Activated B cell treated with CpG ODN at 0.5 μM for 24 hours (primary cell): ENCODE results near the gene ZIM2. TPM values are rescaled to one million over a fixed set of nuclear protein-coding genes. Genes with fewer than 3 reads are reported as not detected.

Experiments
- ATAC-seq: fragments of 200-7000 bp; cut with Tn5 transposase; one replicate; pipeline ENCODE4 v1.10.0; 2021; ENCODE audit warnings: low read depth, mild to moderate bottlenecking, moderate library complexity
- CTCF ChIA-PET: fragments of 350-600 bp; sonication (Branson Sonifier 250); formaldehyde crosslinking; loops from one replicate; lab custom pipeline; 2021; ENCODE audit warnings: antibody characterized with exemption; lab: Charles Lee
- POLR2A ChIA-PET: fragments of 350-600 bp; sonication (Branson Sonifier 250); formaldehyde crosslinking; loops from one replicate; lab custom pipeline; 2021; ENCODE audit warnings: antibody characterized with exemption; lab: Charles Lee
- DNase-seq: peaks from one replicate; pipeline ENCODE4 v3.0.0; 2022
- H3K27ac Mint-ChIP-seq: one replicate; pipeline ENCODE4 v1.8.0; 2020; ENCODE audit warnings: mixed read lengths
- H3K27me3 Mint-ChIP-seq: one replicate; pipeline ENCODE4 v1.8.0; 2021; ENCODE audit warnings: mixed read lengths
- H3K36me3 Mint-ChIP-seq: one replicate; pipeline ENCODE4 v1.8.0; 2021; ENCODE audit warnings: low read depth, mixed read lengths
- H3K4me1 Mint-ChIP-seq: one replicate; pipeline ENCODE4 v1.8.0; 2021; ENCODE audit warnings: mixed read lengths
- H3K4me3 Mint-ChIP-seq: one replicate; pipeline ENCODE4 v1.8.0; 2020; ENCODE audit warnings: mild to moderate bottlenecking, mixed read lengths
- H3K9me3 Mint-ChIP-seq: one replicate; pipeline ENCODE4 v1.8.0; 2020; ENCODE audit warnings: mixed read lengths
- intact Hi-C: fragments of 100-400 bp; cut with micrococcal nuclease; formaldehyde crosslinking; loops from one replicate; pipeline ENCODE4 v1.15.1; 2024
- total RNA-seq: library from RNA; stranded (reverse); gene quantifications from 2 replicates; pipeline ENCODE4 v1.2.3, GENCODE V29; 2022
- TF ChIP-seq, protein P1 (sequence below): fragments of 200-600 bp; IDR thresholded peaks from one replicate; pipeline ENCODE4 v1.8.0; 2022; ENCODE audit warnings: antibody characterized with exemption, mild to moderate bottlenecking

ZIM2 gene
- total RNA-seq, 1 donor from 2014 or later, result not detected

DNA sequence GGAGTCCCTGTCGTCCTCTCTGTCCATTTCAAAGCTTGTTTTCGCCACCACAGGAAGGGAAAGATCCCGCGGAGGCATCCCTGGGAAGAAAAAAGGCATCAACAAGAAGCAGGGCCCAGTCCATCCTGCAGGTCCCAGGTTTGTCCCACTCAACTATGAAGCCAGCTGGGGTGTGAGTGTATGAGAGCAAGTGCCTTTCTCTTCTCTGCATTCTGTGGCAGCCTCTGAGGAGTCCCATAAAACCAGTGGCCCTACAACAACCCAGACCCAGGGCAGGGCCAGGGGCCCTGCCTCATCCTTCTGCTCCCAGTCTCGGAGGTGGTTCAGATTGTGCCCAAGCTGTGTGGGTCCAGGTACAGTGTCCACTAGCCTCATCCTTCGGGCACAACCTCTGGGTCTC lies 18.9 kb downstream of the ZIM2 start:
- ChIA-PET CTCF (no interaction called here), POLR2A (no interaction called here)
- peaks cover 16% of the 10 kb centered on the region for H3K9me3 Mint-ChIP-seq
- no peaks in the 10 kb centered on the region for H3K4me1 Mint-ChIP-seq
- no peak overlapping the region for H3K4me3 Mint-ChIP-seq
- no peak for ATAC-seq
- no peaks in the 10 kb centered on the region for H3K36me3 Mint-ChIP-seq
- TF ChIP-seq, protein P1, sequence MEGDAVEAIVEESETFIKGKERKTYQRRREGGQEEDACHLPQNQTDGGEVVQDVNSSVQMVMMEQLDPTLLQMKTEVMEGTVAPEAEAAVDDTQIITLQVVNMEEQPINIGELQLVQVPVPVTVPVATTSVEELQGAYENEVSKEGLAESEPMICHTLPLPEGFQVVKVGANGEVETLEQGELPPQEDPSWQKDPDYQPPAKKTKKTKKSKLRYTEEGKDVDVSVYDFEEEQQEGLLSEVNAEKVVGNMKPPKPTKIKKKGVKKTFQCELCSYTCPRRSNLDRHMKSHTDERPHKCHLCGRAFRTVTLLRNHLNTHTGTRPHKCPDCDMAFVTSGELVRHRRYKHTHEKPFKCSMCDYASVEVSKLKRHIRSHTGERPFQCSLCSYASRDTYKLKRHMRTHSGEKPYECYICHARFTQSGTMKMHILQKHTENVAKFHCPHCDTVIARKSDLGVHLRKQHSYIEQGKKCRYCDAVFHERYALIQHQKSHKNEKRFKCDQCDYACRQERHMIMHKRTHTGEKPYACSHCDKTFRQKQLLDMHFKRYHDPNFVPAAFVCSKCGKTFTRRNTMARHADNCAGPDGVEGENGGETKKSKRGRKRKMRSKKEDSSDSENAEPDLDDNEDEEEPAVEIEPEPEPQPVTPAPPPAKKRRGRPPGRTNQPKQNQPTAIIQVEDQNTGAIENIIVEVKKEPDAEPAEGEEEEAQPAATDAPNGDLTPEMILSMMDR, result no peak
- no peak overlapping the region for H3K27ac Mint-ChIP-seq
- intact Hi-C loops, result no loop called here
- no peaks in the 10 kb centered on the region for H3K27me3 Mint-ChIP-seq
- DNase-seq, result no peak

DNA sequence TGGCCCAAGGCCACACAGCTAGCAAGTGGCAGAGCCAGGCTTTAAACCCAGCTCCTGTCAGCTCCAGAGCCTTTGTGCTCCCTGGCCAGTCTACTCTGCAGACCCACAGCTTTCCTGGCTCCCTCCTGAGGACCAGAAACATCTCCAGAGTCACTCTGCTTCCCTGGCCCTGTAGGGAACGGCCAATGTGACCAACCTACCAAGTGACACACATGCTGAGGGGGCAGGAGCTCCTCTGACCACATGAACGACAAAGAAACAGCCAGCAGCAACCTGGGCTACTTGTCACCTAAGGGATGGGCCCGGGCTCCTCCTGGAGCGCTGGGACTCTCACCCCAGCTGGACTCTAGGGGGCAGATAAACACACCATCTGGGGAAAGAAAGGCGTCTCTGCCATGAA lies 19.3 kb downstream of the ZIM2 start:
- Mint-ChIP-seq H3K4me3 (no peak overlapping the region), H3K4me1 (no peaks in the 10 kb centered on the region), H3K9me3 (peaks cover 20% of the 10 kb centered on the region), H3K36me3 (no peaks in the 10 kb centered on the region), H3K27ac (no peak overlapping the region), H3K27me3 (no peaks in the 10 kb centered on the region)
- POLR2A ChIA-PET, result no interaction called here
- intact Hi-C loops, result no loop called here
- CTCF ChIA-PET, result no interaction called here
- TF ChIP-seq, protein P1, result no peak
- ATAC-seq (no peak), DNase-seq (no peak)

DNA sequence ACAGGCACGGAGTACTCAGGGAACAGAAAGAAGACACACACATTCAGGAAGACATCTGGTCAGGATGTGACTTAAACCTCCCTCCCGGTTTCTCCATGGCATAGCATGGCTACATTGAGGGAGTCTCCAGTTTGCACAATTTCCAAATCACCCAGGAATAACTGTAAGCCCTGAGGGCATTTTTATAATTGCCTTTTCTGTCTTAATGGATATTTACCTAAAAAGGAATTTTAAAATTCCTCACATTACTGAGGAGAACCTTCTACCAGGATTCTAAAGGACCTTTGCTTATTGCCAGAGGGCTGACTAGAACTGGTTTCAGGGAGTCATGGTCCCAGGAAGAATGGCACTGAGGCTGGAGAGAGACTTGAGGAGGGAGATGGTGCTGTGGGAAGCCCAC lies 21.4 kb downstream of the ZIM2 start:
- ATAC-seq (no peak), DNase-seq (no peak)
- Mint-ChIP-seq H3K4me1 (no peaks in the 10 kb centered on the region), H3K27ac (no peak overlapping the region), H3K4me3 (no peak overlapping the region), H3K9me3 (peaks cover 26% of the 10 kb centered on the region), H3K36me3 (no peaks in the 10 kb centered on the region), H3K27me3 (no peaks in the 10 kb centered on the region)
- POLR2A ChIA-PET, result no interaction called here
- CTCF ChIA-PET, result no interaction called here
- intact Hi-C loops, result no loop called here
- TF ChIP-seq, protein P1, result no peak

DNA sequence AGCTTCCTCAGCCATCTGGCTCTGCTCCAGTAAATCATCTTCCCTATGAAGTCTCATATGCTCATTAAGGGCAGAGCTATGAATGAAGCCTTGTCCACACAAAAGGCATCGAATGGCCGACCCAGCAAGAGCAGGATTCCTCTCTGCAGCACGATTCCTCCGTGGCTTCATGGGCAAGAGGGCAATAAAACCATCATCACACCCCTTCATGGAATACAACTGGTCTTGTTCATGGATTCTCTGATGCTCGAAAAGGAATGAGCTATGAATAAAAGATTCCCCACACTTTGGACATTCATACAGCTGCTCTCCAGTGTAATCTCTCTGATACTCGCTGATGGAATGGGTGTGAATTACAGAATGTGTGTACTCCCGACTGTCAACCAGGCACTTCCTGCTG lies 25.9 kb downstream of the ZIM2 start:
- POLR2A ChIA-PET, result no interaction called here
- Mint-ChIP-seq H3K4me3 (no peak overlapping the region), H3K36me3 (no peaks in the 10 kb centered on the region), H3K9me3 (peaks cover 23% of the 10 kb centered on the region), H3K4me1 (no peaks in the 10 kb centered on the region), H3K27ac (no peak overlapping the region), H3K27me3 (no peaks in the 10 kb centered on the region)
- CTCF ChIA-PET, result no interaction called here
- intact Hi-C loops, result no loop called here
- TF ChIP-seq, protein P1, result no peak
- ATAC-seq, result no peak
- DNase-seq, result no peak

DNA sequence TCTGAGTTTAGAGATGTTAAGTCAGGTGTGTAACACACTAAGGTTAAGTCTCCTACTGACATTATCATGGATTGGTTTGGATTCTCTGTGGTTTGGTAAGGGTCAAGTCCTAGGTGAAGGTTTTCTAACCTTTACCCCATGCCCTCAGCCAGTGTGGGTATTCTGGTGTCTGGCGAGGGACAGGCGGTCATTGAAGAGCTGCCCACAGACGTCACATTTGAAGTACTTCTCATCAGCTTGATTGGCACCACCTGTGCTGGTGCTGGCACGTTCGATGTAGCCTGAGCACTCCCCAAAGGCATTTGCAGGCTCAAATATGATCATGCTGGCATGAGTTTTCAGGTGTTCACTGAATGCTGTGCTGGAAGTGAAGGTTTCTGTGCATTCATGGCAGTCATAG lies 27.0 kb downstream of the ZIM2 start:
- intact Hi-C loops, result no loop called here
- Mint-ChIP-seq H3K9me3 (peaks cover 22% of the 10 kb centered on the region), H3K27me3 (no peaks in the 10 kb centered on the region), H3K27ac (no peak overlapping the region), H3K4me1 (no peaks in the 10 kb centered on the region), H3K36me3 (no peaks in the 10 kb centered on the region), H3K4me3 (no peak overlapping the region)
- TF ChIP-seq, protein P1, result no peak
- ChIA-PET CTCF (no interaction called here), POLR2A (no interaction called here)
- DNase-seq (no peak), ATAC-seq (no peak)
